ENCODE results near the gene GPC3. TPM values are rescaled to one million over a fixed set of nuclear protein-coding genes. Genes with fewer than 3 reads are reported as not detected.

The GPC3 gene
- total and polyA plus RNA-seq, 2 experiments from 2014 or later = 36.8 to 60.1 TPM

DNA sequence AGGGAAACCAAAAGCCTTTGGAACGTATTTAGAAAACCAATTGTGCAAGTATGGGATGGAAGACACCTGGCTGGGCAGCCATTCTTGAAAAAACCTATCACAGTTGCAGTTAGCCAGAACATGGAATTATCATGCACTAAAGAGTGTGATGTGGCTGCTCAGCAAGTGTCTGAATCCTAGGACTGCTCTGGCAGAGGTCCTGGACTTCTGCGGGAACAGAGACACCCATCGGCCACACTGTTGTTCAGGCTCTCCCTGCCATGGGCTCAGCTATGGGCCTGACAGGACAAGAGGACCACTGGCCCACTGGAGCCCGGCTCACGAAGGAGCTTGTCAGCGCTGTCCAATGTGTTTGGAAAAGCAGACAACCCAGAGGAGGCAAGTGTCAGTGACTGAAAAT is 454.4 kb downstream of the GPC3 start:
- Histone ChIP-seq H2AFZ (no peak overlapping the region), H4K20me1 (replicated peaks; ENCODE audit: insufficient read depth) (no peaks in the 10 kb centered on the region), H3K4me1 (ENCODE audit: insufficient read depth) (peaks cover 10% of the 10 kb centered on the region; the same call in 1 of the 2 replicates), H3K27me3 (ENCODE audit: insufficient read depth) (no peaks in the 10 kb centered on the region), H3F3A (replicated peaks; ENCODE audit: low read depth) (0 out of 2 replicates have a peak, but pooled peaks cover 5% of the 10 kb centered on the region), H3K36me3 (ENCODE audit: insufficient read depth) (no peaks in the 10 kb centered on the region), H3K9me2 (ENCODE audit: insufficient read depth) (no peaks in the 10 kb centered on the region), H3K79me2 (replicated peaks; ENCODE audit: insufficient read depth) (no peaks in the 10 kb centered on the region), H3K4me2 (no peak overlapping the region), H3K27ac (ENCODE audit: low read depth) (no peak overlapping the region), H3K4me3 (no peak overlapping the region)
- no peak overlapping the region for H3K4me3 Mint-ChIP-seq
- ATAC-seq (no peak), DNase-seq (ENCODE audit: low spot score) (no peak)
- H3K27ac Mint-ChIP-seq = no peak overlapping the region
- TF ChIP-seq NANOG (IDR thresholded peaks at IDR 0.05; ENCODE audit: borderline replicate concordance) = no peak
- TF ChIP-seq, protein P1, sequence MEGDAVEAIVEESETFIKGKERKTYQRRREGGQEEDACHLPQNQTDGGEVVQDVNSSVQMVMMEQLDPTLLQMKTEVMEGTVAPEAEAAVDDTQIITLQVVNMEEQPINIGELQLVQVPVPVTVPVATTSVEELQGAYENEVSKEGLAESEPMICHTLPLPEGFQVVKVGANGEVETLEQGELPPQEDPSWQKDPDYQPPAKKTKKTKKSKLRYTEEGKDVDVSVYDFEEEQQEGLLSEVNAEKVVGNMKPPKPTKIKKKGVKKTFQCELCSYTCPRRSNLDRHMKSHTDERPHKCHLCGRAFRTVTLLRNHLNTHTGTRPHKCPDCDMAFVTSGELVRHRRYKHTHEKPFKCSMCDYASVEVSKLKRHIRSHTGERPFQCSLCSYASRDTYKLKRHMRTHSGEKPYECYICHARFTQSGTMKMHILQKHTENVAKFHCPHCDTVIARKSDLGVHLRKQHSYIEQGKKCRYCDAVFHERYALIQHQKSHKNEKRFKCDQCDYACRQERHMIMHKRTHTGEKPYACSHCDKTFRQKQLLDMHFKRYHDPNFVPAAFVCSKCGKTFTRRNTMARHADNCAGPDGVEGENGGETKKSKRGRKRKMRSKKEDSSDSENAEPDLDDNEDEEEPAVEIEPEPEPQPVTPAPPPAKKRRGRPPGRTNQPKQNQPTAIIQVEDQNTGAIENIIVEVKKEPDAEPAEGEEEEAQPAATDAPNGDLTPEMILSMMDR (conservative IDR thresholded peaks at IDR 0.05; ENCODE audit: low read depth in 2 of 2) = 0 out of 4 replicates have a peak, but pooled peaks of 1 of the 2 experiments have one; percentile 15
- H3K36me3 Mint-ChIP-seq (ENCODE audit: low read depth) = peaks cover 8% of the 10 kb centered on the region
- H3K27me3 Mint-ChIP-seq (ENCODE audit: insufficient read depth, low read depth, poor library complexity) = no peaks in the 10 kb centered on the region
- no peaks in the 10 kb centered on the region for H3K9me3 Mint-ChIP-seq
- H3K4me1 Mint-ChIP-seq = peaks cover 11% of the 10 kb centered on the region

DNA sequence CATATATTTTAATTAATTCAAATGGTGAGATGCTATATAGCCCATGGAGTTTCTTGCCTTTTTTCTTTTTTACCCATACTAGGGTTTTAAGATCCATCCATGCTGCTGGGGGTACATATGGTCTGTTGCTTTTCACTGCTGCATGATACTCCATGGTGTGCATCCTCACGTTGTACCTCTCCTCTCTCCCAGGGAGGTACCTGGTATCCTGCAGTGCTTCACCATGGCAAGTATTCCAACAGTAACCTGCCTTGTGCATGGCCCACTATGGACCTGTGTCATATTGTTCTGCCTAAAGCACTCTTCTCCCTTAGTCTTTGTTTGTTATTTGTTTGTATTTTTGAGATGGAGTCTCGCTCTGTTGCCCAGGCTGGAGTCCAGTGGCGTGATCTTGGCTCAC is 455.8 kb downstream of the GPC3 start:
- Histone ChIP-seq H4K20me1 (replicated peaks; ENCODE audit: insufficient read depth) (no peaks in the 10 kb centered on the region), H3K4me3 (no peak overlapping the region), H3K36me3 (ENCODE audit: insufficient read depth) (no peaks in the 10 kb centered on the region), H2AFZ (no peak overlapping the region), H3F3A (replicated peaks; ENCODE audit: low read depth) (0 out of 2 replicates have a peak, but pooled peaks cover 5% of the 10 kb centered on the region), H3K9me2 (ENCODE audit: insufficient read depth) (no peaks in the 10 kb centered on the region), H3K27me3 (ENCODE audit: insufficient read depth) (no peaks in the 10 kb centered on the region), H3K79me2 (replicated peaks; ENCODE audit: insufficient read depth) (no peaks in the 10 kb centered on the region), H3K4me2 (no peak overlapping the region), H3K4me1 (ENCODE audit: insufficient read depth) (peaks cover 10% of the 10 kb centered on the region; the same call in 1 of the 2 replicates), H3K27ac (ENCODE audit: low read depth) (no peak overlapping the region)
- Mint-ChIP-seq H3K4me1 (peaks cover 11% of the 10 kb centered on the region), H3K9me3 (no peaks in the 10 kb centered on the region), H3K27me3 (ENCODE audit: insufficient read depth, low read depth, poor library complexity) (no peaks in the 10 kb centered on the region), H3K36me3 (ENCODE audit: low read depth) (no peaks in the 10 kb centered on the region), H3K27ac (no peak overlapping the region), H3K4me3 (no peak overlapping the region)
- TF ChIP-seq ZNF331 (CRISPR knock-in tag; IDR thresholded peaks at IDR 0.05; ENCODE audit: low read depth) (no peak), STAT1 (IDR thresholded peaks at IDR 0.05; ENCODE audit: unreplicated experiment) (no peak), JUNB (IDR thresholded peaks at IDR 0.05; ENCODE audit: unreplicated experiment) (no peak), ZNF114 (CRISPR knock-in tag; IDR thresholded peaks at IDR 0.05) (no peak), EZH2phosphoT487 (IDR thresholded peaks at IDR 0.05; ENCODE audit: unreplicated experiment) (no peak), POLR2AphosphoS5 (IDR thresholded peaks at IDR 0.05; ENCODE audit: low read depth) (no peak), NANOG (IDR thresholded peaks at IDR 0.05; ENCODE audit: borderline replicate concordance) (no peak)
- TF ChIP-seq, protein P2, sequence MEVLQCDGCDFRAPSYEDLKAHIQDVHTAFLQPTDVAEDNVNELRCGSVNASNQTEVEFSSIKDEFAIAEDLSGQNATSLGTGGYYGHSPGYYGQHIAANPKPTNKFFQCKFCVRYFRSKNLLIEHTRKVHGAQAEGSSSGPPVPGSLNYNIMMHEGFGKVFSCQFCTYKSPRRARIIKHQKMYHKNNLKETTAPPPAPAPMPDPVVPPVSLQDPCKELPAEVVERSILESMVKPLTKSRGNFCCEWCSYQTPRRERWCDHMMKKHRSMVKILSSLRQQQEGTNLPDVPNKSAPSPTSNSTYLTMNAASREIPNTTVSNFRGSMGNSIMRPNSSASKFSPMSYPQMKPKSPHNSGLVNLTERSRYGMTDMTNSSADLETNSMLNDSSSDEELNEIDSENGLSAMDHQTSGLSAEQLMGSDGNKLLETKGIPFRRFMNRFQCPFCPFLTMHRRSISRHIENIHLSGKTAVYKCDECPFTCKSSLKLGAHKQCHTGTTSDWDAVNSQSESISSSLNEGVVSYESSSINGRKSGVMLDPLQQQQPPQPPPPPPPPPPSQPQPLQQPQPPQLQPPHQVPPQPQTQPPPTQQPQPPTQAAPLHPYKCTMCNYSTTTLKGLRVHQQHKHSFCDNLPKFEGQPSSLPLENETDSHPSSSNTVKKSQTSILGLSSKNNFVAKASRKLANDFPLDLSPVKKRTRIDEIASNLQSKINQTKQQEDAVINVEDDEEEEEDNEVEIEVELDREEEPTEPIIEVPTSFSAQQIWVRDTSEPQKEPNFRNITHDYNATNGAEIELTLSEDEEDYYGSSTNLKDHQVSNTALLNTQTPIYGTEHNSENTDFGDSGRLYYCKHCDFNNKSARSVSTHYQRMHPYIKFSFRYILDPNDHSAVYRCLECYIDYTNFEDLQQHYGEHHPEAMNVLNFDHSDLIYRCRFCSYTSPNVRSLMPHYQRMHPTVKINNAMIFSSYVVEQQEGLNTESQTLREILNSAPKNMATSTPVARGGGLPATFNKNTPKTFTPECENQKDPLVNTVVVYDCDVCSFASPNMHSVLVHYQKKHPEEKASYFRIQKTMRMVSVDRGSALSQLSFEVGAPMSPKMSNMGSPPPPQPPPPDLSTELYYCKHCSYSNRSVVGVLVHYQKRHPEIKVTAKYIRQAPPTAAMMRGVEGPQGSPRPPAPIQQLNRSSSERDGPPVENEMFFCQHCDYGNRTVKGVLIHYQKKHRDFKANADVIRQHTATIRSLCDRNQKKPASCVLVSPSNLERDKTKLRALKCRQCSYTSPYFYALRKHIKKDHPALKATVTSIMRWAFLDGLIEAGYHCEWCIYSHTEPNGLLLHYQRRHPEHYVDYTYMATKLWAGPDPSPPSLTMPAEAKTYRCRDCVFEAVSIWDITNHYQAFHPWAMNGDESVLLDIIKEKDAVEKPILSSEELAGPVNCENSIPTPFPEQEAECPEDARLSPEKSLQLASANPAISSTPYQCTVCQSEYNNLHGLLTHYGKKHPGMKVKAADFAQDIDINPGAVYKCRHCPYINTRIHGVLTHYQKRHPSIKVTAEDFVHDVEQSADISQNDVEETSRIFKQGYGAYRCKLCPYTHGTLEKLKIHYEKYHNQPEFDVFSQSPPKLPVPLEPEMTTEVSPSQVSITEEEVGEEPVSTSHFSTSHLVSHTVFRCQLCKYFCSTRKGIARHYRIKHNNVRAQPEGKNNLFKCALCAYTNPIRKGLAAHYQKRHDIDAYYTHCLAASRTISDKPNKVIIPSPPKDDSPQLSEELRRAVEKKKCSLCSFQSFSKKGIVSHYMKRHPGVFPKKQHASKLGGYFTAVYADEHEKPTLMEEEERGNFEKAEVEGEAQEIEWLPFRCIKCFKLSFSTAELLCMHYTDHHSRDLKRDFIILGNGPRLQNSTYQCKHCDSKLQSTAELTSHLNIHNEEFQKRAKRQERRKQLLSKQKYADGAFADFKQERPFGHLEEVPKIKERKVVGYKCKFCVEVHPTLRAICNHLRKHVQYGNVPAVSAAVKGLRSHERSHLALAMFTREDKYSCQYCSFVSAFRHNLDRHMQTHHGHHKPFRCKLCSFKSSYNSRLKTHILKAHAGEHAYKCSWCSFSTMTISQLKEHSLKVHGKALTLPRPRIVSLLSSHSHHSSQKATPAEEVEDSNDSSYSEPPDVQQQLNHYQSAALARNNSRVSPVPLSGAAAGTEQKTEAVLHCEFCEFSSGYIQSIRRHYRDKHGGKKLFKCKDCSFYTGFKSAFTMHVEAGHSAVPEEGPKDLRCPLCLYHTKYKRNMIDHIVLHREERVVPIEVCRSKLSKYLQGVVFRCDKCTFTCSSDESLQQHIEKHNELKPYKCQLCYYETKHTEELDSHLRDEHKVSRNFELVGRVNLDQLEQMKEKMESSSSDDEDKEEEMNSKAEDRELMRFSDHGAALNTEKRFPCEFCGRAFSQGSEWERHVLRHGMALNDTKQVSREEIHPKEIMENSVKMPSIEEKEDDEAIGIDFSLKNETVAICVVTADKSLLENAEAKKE (CRISPR knock-in tag; IDR thresholded peaks at IDR 0.05) = no peak
- TF ChIP-seq, protein P1 (conservative IDR thresholded peaks at IDR 0.05; ENCODE audit: low read depth in 2 of 2) = no peak
- TF ChIP-seq, protein P3, sequence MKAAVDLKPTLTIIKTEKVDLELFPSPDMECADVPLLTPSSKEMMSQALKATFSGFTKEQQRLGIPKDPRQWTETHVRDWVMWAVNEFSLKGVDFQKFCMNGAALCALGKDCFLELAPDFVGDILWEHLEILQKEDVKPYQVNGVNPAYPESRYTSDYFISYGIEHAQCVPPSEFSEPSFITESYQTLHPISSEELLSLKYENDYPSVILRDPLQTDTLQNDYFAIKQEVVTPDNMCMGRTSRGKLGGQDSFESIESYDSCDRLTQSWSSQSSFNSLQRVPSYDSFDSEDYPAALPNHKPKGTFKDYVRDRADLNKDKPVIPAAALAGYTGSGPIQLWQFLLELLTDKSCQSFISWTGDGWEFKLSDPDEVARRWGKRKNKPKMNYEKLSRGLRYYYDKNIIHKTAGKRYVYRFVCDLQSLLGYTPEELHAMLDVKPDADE (IDR thresholded peaks at IDR 0.05) = no peak
- DNase-seq (ENCODE audit: low spot score) (no peak), ATAC-seq (no peak)

Data from GM23338 (cell line).